H9 (cell line): ENCODE measurements around the gene PRICKLE1. TPM values are rescaled to one million over a fixed set of nuclear protein-coding genes. Genes with fewer than 3 reads are reported as not detected.

Experiments used
- DNase-seq: peaks from one replicate; pipeline ENCODE4 v3.0.0-alpha.2; 2017
- H2AFZ ChIP-seq: one replicate; pipeline ENCODE4 v1.6.1; 2013; ENCODE audit warnings: mild to moderate bottlenecking, low read length, control low read depth, moderate library complexity
- H2AK5ac ChIP-seq: 2 replicates; pipeline ENCODE4 v1.6.1; 2013; ENCODE audit warnings: low read length, control low read depth, mixed read lengths; ENCODE audit not compliant: insufficient read length
- H2BK120ac ChIP-seq: one replicate; pipeline ENCODE4 v1.6.1; 2013; ENCODE audit warnings: low read depth, mild to moderate bottlenecking, low read length, control low read depth, inconsistent platforms; ENCODE audit not compliant: poor library complexity, severe bottlenecking
- H2BK12ac ChIP-seq: 2 replicates; pipeline ENCODE4 v1.6.1; 2013; ENCODE audit warnings: low read length, control low read depth, mixed read lengths, low read depth; ENCODE audit not compliant: insufficient read length
- H2BK15ac ChIP-seq: 2 replicates; pipeline ENCODE4 v1.6.1; 2013; ENCODE audit warnings: low read depth, low read length, control low read depth
- H2BK20ac ChIP-seq: one replicate; pipeline ENCODE4 v1.6.1; 2013; ENCODE audit warnings: low read depth, mild to moderate bottlenecking, low read length, control low read depth, inconsistent platforms; ENCODE audit not compliant: poor library complexity, severe bottlenecking
- H2BK5ac ChIP-seq: 2 replicates; pipeline ENCODE4 v1.6.1; 2013; ENCODE audit warnings: low read length, control low read depth, mixed read lengths; ENCODE audit not compliant: insufficient read length
- H3K14ac ChIP-seq: 2 replicates; pipeline ENCODE4 v1.6.1; 2013; ENCODE audit warnings: low read length, control low read depth; ENCODE audit not compliant: insufficient read depth
- H3K18ac ChIP-seq: 2 replicates; pipeline ENCODE4 v1.6.1; 2013; ENCODE audit warnings: low read depth, mild to moderate bottlenecking, mixed read lengths, low read length, control low read depth; ENCODE audit not compliant: insufficient read length
- H3K23ac ChIP-seq: 2 replicates; pipeline ENCODE4 v1.6.1; 2013; ENCODE audit warnings: low read length, control low read depth, mixed read lengths, low read depth; ENCODE audit not compliant: insufficient read length
- H3K23me2 ChIP-seq: 2 replicates; pipeline ENCODE4 v1.6.1; 2013; ENCODE audit warnings: low read depth, mild to moderate bottlenecking, mixed read lengths, low read length, control low read depth; ENCODE audit not compliant: insufficient read length, poor library complexity, severe bottlenecking
- H3K27ac ChIP-seq: 2 replicates; pipeline ENCODE4 v1.5.1; 2013; ENCODE audit warnings: low read length, control low read depth, mixed read lengths, low read depth; ENCODE audit not compliant: insufficient read length
- H3K27me3 ChIP-seq: 2 replicates; pipeline ENCODE4 v1.6.1; 2013; ENCODE audit warnings: low read length, control low read depth, inconsistent platforms; ENCODE audit not compliant: insufficient read depth
- H3K4ac ChIP-seq: 2 replicates; pipeline ENCODE4 v1.6.1; 2013; ENCODE audit warnings: low read depth, mild to moderate bottlenecking, control low read depth, inconsistent platforms, low read length, moderate library complexity
- H3K4me1 ChIP-seq: 2 replicates; pipeline ENCODE4 v1.6.1; 2013; ENCODE audit warnings: low read length, control low read depth, inconsistent platforms; ENCODE audit not compliant: insufficient read depth
- H3K4me2 ChIP-seq: 2 replicates; pipeline ENCODE4 v1.6.1; 2013; ENCODE audit warnings: low read length, control low read depth, mixed read lengths; ENCODE audit not compliant: insufficient read length, insufficient read depth
- H3K56ac ChIP-seq: 2 replicates; pipeline ENCODE4 v1.6.1; 2013; ENCODE audit warnings: low read depth, mild to moderate bottlenecking, mixed read lengths, low read length, control low read depth; ENCODE audit not compliant: insufficient read length
- H3K79me1 ChIP-seq: 2 replicates; pipeline ENCODE4 v1.6.1; 2013; ENCODE audit warnings: low read depth, mild to moderate bottlenecking, moderate library complexity, low read length, control low read depth, inconsistent platforms; ENCODE audit not compliant: insufficient read depth, poor library complexity, severe bottlenecking
- H3K79me2 ChIP-seq: 2 replicates; pipeline ENCODE4 v1.6.1; 2013; ENCODE audit warnings: low read length, control low read depth, inconsistent platforms; ENCODE audit not compliant: insufficient read depth
- H3K9ac ChIP-seq: 2 replicates; pipeline ENCODE4 v1.6.1; 2013; ENCODE audit warnings: low read length, control low read depth, mixed read lengths; ENCODE audit not compliant: insufficient read length; ENCODE audit errors: extremely low read depth
- H3K9me3 ChIP-seq: one replicate; pipeline ENCODE4 v1.6.1; 2013; ENCODE audit warnings: low read depth, low read length, inconsistent platforms; ENCODE audit not compliant: control insufficient read depth
- H3T11ph ChIP-seq: one replicate; pipeline ENCODE4 v1.6.1; 2013; ENCODE audit warnings: mild to moderate bottlenecking, low read length, control low read depth, inconsistent platforms
- H4K20me1 ChIP-seq: one replicate; pipeline ENCODE4 v1.6.1; 2013; ENCODE audit not compliant: control insufficient read depth, insufficient read length, insufficient read depth
- H4K5ac ChIP-seq: 2 replicates; pipeline ENCODE4 v1.6.1; 2013; ENCODE audit warnings: low read depth, mild to moderate bottlenecking, mixed read lengths, low read length, control low read depth; ENCODE audit not compliant: insufficient read length
- H4K8ac ChIP-seq: replicated peaks from 2 replicates; pipeline ENCODE4 v1.6.1; 2013; ENCODE audit warnings: low read length, control low read depth, mixed read lengths, low read depth; ENCODE audit not compliant: insufficient read length
- H4K91ac ChIP-seq: 2 replicates; pipeline ENCODE4 v1.6.1; 2013; ENCODE audit warnings: low read depth, mild to moderate bottlenecking, moderate library complexity, mixed read lengths, low read length, control low read depth; ENCODE audit not compliant: insufficient read length
- H3K27ac Mint-ChIP-seq, 3 experiments: 2 replicates in 2 of 3; 3 replicates in 1 of 3; pipeline ENCODE4 v1.8.0; 2020 to 2021; ENCODE audit warnings: mixed read lengths in 3 of 3, mild to moderate bottlenecking in 1 of 3, moderate library complexity in 1 of 3
- H3K27me3 Mint-ChIP-seq: 2 replicates; pipeline ENCODE4 v1.8.0; 2021; ENCODE audit warnings: low read depth, mild to moderate bottlenecking, moderate library complexity, mixed read lengths
- H3K36me3 Mint-ChIP-seq, 3 experiments: 2 replicates in 2 of 3; 3 replicates in 1 of 3; pipeline ENCODE4 v1.8.0; 2020 to 2021; ENCODE audit warnings: low read depth in 3 of 3, mixed read lengths in 3 of 3; ENCODE audit not compliant: insufficient read depth in 1 of 3
- H3K4me1 Mint-ChIP-seq, 2 experiments: 2 replicates each; pipeline ENCODE4 v1.8.0; 2020; ENCODE audit warnings: mixed read lengths in 2 of 2
- H3K4me3 Mint-ChIP-seq, 2 experiments: 2 replicates in 1 of 2; 3 replicates in 1 of 2; pipeline ENCODE4 v1.8.0; 2020 to 2021; ENCODE audit warnings: mild to moderate bottlenecking in 2 of 2, mixed read lengths in 2 of 2, moderate library complexity in 1 of 2
- H3K9me3 Mint-ChIP-seq, 2 experiments: 2 replicates in 1 of 2; 3 replicates in 1 of 2; pipeline ENCODE4 v1.8.0; 2020; ENCODE audit warnings: mild to moderate bottlenecking in 2 of 2, mixed read lengths in 2 of 2, moderate library complexity in 1 of 2
- WGBS: extraction: QIAGEN DNeasy Blood & Tissue Kit; methylation state at CpG from one replicate; pipeline ENCODE4 v1.1.7; 2013; ENCODE audit warnings: missing lambda C conversion rate, low lambda C conversion rate, mixed read lengths; ENCODE audit not compliant: insufficient read length; ENCODE audit errors: extremely low coverage; 5-methylcytosine and 5-hydroxymethylcytosine counted together
- total RNA-seq: library from RNA; stranded (reverse); gene quantifications from 2 replicates; pipeline ENCODE4 v1.2.1, GENCODE V29; 2021
- TF ChIP-seq, protein P1 (sequence below): fragments of 200-600 bp; sonication (generic); conservative IDR thresholded peaks from 3 replicates; pipeline ENCODE4 v1.8.0; 2021; ENCODE audit warnings: antibody characterized with exemption, mild to moderate bottlenecking

Gene PRICKLE1
- total RNA-seq, 1 experiment from 2014 or later, result 20.5 TPM

DNA sequence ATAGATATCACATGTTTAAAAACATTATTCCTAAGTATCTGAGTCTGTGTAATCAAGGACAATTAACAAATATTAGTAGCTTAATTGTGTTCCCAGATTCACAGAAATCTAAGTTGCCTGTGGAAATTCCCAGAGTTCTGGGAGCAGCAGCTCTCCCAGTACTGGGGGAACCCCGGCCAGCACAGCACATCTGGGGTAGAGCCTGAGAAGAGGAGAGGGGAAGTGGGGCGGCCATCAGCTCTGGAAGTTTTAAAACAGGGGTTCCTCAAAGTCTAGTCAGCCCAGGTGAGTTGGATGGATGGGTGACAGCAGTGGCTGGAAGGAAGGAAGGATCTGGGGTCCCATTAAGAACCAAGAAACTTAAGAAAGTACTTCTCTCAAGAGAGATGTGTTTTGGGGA, 24.6 kb downstream of the PRICKLE1 start:
- Histone ChIP-seq H2AFZ (no peak overlapping the region), H3K4me2 (no peak overlapping the region), H2BK12ac (no peak overlapping the region), H3K79me1 (no peaks in the 10 kb centered on the region), H3K9ac (no peak overlapping the region), H4K20me1 (no peaks in the 10 kb centered on the region), H3K27me3 (no peaks in the 10 kb centered on the region), H2BK15ac (no peak overlapping the region), H3K4ac (no peak overlapping the region), H4K91ac (no peak overlapping the region), H3T11ph (no peak overlapping the region), H4K8ac (no peak overlapping the region), H3K56ac (no peak overlapping the region), H3K23me2 (no peaks in the 10 kb centered on the region), H3K23ac (no peak overlapping the region), H2BK20ac (no peak overlapping the region), H3K4me1 (peaks cover 6% of the 10 kb centered on the region; the same call in 1 of the 2 replicates), H3K14ac (no peak overlapping the region), H3K79me2 (no peaks in the 10 kb centered on the region), H3K27ac (no peak overlapping the region), H4K5ac (no peak overlapping the region), H3K18ac (no peak overlapping the region), H2BK120ac (no peak overlapping the region), H3K9me3 (no peaks in the 10 kb centered on the region), H2BK5ac (no peak overlapping the region), H2AK5ac (no peak overlapping the region)
- Mint-ChIP-seq H3K4me1 (peaks cover 26 to 28% of the 10 kb centered on the region in 2 experiments), H3K27ac (peak overlapping the region in 2 of 3 experiments; percentile 89 to 92; a peak in 5 of 7 replicates), H3K4me3 (peak overlapping the region in 1 of 2 experiments; percentile 33; a peak in 3 of 5 replicates), H3K36me3 (peaks cover 0 to 14% (median 4%) of the 10 kb centered on the region in 3 experiments; a peak in 5 of 7 replicates), H3K27me3 (peaks cover 25% of the 10 kb centered on the region), H3K9me3 (peaks cover 7 to 12% of the 10 kb centered on the region in 2 experiments)
- DNase-seq, result no peak
- WGBS, result no CpG with 5 or more reads among the region's 2 CpGs
- TF ChIP-seq, protein P1, sequence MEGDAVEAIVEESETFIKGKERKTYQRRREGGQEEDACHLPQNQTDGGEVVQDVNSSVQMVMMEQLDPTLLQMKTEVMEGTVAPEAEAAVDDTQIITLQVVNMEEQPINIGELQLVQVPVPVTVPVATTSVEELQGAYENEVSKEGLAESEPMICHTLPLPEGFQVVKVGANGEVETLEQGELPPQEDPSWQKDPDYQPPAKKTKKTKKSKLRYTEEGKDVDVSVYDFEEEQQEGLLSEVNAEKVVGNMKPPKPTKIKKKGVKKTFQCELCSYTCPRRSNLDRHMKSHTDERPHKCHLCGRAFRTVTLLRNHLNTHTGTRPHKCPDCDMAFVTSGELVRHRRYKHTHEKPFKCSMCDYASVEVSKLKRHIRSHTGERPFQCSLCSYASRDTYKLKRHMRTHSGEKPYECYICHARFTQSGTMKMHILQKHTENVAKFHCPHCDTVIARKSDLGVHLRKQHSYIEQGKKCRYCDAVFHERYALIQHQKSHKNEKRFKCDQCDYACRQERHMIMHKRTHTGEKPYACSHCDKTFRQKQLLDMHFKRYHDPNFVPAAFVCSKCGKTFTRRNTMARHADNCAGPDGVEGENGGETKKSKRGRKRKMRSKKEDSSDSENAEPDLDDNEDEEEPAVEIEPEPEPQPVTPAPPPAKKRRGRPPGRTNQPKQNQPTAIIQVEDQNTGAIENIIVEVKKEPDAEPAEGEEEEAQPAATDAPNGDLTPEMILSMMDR, result no peak
